ENCODE data around the gene NOC2L.

DNA sequence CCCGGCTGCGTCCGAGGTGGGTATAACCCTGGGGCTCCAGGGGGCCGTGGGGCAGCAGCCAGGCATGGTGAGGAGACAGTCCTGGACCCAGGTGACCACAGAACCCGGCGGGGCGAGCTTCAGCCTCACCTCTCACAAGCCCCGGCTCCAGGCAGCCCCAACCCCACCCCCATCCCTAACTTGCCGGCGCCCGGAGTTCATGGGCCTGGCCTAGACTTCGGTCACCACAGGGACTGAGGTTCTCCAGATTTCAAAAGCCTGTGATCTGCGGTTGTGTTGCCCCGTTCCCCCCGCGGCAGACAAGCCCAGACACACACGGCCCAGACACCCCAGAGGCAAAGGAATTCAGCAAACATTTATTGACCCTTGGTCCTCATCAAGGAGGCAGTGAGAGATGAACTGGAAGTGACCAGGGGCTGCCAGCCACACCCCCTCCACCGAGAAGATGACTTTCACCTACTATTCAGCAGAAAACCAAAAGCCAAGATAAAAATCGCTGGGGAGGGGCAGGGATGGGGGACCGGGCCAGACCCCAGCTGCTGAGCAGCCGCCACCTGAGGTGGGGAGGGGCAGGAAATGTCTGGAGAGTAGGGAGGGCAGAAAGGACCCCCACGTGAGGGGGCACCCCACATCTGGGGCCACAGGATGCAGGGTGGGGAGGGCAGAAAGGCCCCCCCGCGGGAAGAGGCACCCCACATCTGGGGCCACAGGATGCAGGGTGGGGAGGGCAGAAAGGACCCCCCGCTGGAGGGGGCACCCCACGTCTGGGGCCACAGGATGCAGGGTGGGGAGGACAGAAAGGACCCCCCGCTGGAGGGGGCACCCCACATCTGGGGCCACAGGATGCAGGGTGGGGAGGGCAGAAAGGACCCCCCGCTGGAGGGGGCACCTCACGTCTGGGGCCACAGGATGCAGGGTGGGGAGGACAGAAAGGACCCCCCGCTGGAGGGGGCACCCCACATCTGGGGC, 36.9 kb upstream of the NOC2L start:
- TF ChIP-seq, protein P1, sequence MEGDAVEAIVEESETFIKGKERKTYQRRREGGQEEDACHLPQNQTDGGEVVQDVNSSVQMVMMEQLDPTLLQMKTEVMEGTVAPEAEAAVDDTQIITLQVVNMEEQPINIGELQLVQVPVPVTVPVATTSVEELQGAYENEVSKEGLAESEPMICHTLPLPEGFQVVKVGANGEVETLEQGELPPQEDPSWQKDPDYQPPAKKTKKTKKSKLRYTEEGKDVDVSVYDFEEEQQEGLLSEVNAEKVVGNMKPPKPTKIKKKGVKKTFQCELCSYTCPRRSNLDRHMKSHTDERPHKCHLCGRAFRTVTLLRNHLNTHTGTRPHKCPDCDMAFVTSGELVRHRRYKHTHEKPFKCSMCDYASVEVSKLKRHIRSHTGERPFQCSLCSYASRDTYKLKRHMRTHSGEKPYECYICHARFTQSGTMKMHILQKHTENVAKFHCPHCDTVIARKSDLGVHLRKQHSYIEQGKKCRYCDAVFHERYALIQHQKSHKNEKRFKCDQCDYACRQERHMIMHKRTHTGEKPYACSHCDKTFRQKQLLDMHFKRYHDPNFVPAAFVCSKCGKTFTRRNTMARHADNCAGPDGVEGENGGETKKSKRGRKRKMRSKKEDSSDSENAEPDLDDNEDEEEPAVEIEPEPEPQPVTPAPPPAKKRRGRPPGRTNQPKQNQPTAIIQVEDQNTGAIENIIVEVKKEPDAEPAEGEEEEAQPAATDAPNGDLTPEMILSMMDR (IDR thresholded peaks at IDR 0.05), result no peak
- TF ChIP-seq EZH2phosphoT487 (IDR thresholded peaks at IDR 0.05) (no peak), EZH2 (IDR thresholded peaks at IDR 0.05) (no peak)

Data from neural progenitor cell (in vitro differentiated cells).